Measurements from ENCODE around the gene TEFM. TPM values are rescaled to one million over a fixed set of nuclear protein-coding genes. Genes with fewer than 3 reads are reported as not detected.
A peak's percentile ranks its signal among the peaks of the same experiment; 100 is the strongest.

Gene TEFM
- total and polyA plus RNA-seq, 2 of the 8 experiments (the other 6 are each of a cell fraction or from before 2014, with no cell fraction given): 6.1 to 10.9 TPM

GRCh38 chr17:30920282-30920681 is 14.2 kb upstream of the TEFM start (continued):
- TF ChIP-seq RAD21 (IDR thresholded peaks at IDR 0.05 in 1 of 2, conservative IDR thresholded peaks at IDR 0.05 in 1 of 2; ENCODE audit: low read depth in 2 of 2, low read length in 2 of 2) (peak; percentile 11 to 44; a peak in 3 of 4 replicates), ATF3 (IDR thresholded peaks at IDR 0.05; ENCODE audit: insufficient read depth, low read depth, low read length) (no peak), PHF8 (conservative IDR thresholded peaks at IDR 0.05; ENCODE audit: low read depth, low read length) (no peak), CEBPB (IDR thresholded peaks at IDR 0.05; ENCODE audit: low read depth, low read length) (no peak), HDAC2 (IDR thresholded peaks at IDR 0.05; ENCODE audit: borderline replicate concordance in 1 of 2, low read depth in 2 of 2, low read length in 2 of 2) (no peak), CREB1 (IDR thresholded peaks at IDR 0.05) (no peak), POU5F1 (IDR thresholded peaks at IDR 0.05; ENCODE audit: low read depth, low read length) (no peak), TAF1 (IDR thresholded peaks at IDR 0.05; ENCODE audit: low read depth, low read length) (no peak), HDAC6 (IDR thresholded peaks at IDR 0.05; ENCODE audit: low read depth, low read length) (no peak), CTCF (IDR thresholded peaks at IDR 0.05; ENCODE audit: control extremely low read depth in 1 of 3, insufficient read depth in 1 of 3, low read depth in 1 of 3, low read length in 3 of 3) (peak; percentile 38 to 54 (median 45)), EP300 (IDR thresholded peaks at IDR 0.05; ENCODE audit: borderline replicate concordance in 1 of 2, low read depth in 2 of 2, low read length in 2 of 2) (peak in 1 of 2 experiments; percentile 80; a peak in 1 of 3 replicates), SAP30 (IDR thresholded peaks at IDR 0.05; ENCODE audit: insufficient read depth, insufficient replicate concordance, low read length) (no peak), JUND (IDR thresholded peaks at IDR 0.05; ENCODE audit: low read length) (0 out of 2 replicates have a peak, but pooled peaks have one; percentile 8), YY1 (IDR thresholded peaks at IDR 0.05; ENCODE audit: low read depth, low read length) (peak; percentile 68; the same call in 1 of the 2 replicates), RNF2 (IDR thresholded peaks at IDR 0.05; ENCODE audit: borderline replicate concordance, low read depth, low read length, missing control alignments, poor library complexity, severe bottlenecking) (no peak), BACH1 (IDR thresholded peaks at IDR 0.05; ENCODE audit: low read length) (no peak), CTBP2 (IDR thresholded peaks at IDR 0.05; ENCODE audit: borderline replicate concordance, insufficient read depth, insufficient read length, low read length) (no peak), KDM1A (IDR thresholded peaks at IDR 0.05; ENCODE audit: borderline replicate concordance, low read length) (no peak), SIRT6 (IDR thresholded peaks at IDR 0.05; ENCODE audit: low read length) (no peak), TCF12 (IDR thresholded peaks at IDR 0.05; ENCODE audit: low read depth, low read length) (no peak)
